Activated CD4-positive, alpha-beta T cell treated with anti-CD3 and anti-CD28 coated beads, Interleukin-2, amount 50 U/mL, for 48 hours (primary cell): ENCODE results near the gene ADTRP.

ENCODE experiments used
- DNase-seq, 2 experiments: peaks; one replicate each; pipeline ENCODE4 v3.0.0-alpha.2; 2020

The ADTRP gene

DNA sequence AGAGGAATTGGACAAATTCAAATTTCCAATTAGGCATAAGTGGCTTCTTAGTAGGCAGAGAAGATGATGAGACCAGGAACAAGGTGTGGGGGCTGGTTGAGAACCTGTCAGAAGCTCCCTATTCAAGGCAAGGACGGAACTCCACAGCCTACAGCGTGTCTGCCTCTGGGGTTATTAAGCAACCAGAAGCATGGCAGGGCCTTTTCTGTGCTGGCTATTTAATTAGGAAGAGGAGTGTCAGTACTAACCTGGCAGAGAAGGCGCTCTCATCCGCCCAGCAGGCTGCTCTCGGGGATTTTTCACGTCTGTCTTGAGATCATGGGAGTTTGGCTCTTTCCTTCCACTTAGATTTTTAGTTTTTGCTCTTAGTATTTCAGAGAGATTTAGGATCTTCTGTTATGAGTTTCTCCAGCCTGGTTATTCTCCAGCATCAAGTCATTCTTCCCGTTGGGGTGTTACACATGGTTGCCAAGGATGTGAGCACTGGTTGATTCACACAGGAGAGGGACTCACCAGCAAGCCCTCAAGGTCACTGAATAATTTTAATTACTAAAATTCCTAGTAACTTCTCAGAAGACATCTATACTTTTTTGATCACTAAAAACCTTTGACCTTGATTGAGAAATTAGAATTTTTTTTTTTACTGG is 23.9 kb downstream of the ADTRP start:
- DNase-seq: no peak

DNA sequence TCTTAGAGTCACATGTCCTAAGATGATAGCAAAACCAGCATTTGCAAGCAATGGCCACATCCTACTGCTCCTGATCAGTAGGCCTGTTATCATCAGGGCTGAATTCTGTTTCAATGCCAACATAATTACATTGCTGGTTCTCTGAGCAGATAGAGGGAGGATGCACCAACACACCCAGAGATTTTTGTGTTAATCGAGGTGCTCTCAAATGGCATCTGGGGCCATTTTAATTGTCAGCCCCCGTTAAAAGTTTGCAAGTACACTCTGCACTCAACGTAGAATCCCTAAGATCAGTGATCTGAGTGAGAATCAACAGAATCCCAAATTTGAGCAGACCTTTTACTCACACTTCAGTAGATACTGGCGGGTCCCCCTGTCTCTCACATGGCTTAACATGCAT is 24.8 kb downstream of the ADTRP start:
- no peak for DNase-seq

GRCh38 chr6:11752360-11752759 is 26.2 kb downstream of the ADTRP start:
- no peak for DNase-seq

DNA sequence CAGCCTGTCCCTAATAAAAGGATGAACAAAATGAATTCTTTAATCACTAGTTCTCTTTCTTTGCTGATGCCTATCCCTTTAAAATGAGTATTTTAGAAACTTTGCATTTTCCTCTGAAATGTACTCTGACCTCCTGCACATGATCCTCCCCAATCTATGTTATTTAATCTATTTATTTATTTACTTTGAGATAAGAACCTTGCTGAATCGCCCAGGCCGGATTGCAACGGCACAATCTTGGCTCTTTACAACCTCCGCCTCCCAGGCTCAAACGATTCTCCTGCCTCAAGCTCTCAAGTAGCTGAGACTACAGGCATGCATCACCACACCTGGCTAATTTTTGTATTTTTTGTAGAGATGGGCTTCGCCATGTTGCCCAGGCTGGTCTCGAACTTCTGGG is 27.9 kb downstream of the ADTRP start:
- no peak for DNase-seq

- DNase-seq: no peak
These were observed 29.9 kb downstream of the ADTRP start for GRCh38 chr6:11748591-11749210.

- no peak for DNase-seq
These were observed 31.6 kb downstream of the ADTRP start for GRCh38 chr6:11747021-11747420.

GRCh38 chr6:11744753-11745152 is 33.9 kb downstream of the ADTRP start:
- DNase-seq: no peak

GRCh38 chr6:11744101-11744500 is 34.5 kb downstream of the ADTRP start:
- no peak for DNase-seq

DNA sequence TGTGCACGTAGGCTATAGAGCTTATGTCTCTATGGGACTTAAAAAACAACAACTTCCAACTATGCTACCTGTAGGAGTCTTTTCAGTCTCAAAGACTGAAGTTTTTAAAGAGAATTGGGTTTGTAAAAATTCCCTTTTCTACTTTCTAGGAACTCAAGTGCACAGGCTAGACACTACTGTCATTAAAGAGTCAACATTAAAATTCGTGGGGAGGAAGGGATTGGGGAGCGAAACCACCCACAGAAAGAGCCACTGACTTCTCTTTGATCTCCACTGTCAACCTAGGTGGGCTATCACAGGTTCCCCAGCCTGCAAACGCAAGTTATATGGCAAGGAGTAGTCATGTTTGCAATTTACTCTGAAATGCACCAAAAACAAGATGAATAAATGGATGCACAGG is 37.7 kb downstream of the ADTRP start:
- no peak for DNase-seq

DNA sequence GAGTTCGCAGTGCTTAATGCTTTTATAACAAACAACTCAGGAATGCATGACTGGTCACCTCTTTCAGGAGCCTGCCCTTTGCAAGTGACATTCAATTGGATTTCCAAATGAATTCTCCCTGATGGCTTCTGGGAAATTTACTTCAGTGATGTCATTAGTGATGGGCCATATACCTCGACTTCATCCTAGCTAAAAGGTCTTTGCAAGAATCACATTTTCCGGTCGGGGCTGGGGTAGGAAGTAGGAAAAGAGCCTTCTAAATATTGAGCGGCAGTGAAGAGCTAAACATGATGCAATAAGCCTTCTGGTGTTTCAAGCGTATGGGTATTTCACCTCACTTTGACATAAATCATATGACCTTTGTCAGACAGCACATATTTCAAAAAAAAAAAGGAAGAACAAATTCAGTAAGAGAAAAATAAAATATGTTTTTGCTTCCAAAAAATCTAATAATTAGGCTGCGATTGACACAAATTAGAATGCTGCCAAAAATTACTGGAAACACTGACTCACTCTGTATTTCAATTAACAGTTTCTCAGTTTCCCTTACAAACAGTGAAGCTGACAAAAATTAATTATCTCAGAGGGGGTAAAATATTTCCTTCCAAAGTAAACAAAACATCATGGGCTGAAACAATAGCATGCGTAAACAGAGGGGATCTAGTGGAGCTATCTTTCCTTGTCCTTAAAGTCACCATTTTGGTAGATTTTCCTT is 39.8 kb downstream of the ADTRP start:
- no peak for DNase-seq

DNA sequence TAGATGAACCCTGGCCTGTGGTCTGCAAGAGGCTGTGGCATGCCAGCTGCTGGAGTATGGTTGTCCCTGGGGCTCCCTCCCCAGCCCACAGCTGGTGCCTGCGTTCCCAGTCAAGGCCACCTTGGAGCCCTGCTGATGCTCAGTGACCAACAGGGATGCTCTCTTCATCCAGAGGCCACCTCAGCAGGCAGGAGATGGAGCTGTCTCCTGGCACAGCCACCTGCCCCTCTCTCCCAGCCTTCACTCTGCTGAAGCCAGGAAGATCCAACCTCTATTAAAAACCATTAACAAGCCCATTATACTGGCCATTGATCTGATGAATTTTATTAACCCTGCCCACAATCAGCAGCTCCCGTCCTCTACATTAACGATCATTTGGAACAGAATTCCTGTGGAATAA is 40.4 kb downstream of the ADTRP start:
- DNase-seq: no peak

DNA sequence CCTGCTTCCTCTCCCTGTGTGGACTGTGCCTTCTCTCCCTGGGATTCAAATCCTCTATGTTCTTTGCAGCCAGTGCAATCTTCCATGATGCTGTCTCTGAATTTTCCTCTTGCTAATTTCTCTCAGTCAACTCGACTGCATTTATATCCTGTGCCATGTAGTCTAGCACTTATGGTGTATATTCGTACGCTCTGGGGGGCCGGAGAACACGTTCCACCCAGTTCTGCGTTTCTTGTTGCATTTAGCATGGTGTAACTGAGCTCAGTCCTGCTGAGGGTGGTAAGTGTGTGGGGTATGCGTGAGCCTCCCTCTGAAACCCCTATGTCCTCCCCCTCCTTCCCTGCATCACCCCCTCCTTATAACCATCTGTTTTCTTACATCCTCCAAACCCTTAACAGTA is 42.0 kb downstream of the ADTRP start:
- no peak for DNase-seq

GRCh38 chr6:11734861-11735613 is 43.6 kb downstream of the ADTRP start:
- DNase-seq: no peak

- peak; percentile 70 to 79 for DNase-seq
These were observed 46.5 kb downstream of the ADTRP start for GRCh38 chr6:11732036-11732631.

DNA sequence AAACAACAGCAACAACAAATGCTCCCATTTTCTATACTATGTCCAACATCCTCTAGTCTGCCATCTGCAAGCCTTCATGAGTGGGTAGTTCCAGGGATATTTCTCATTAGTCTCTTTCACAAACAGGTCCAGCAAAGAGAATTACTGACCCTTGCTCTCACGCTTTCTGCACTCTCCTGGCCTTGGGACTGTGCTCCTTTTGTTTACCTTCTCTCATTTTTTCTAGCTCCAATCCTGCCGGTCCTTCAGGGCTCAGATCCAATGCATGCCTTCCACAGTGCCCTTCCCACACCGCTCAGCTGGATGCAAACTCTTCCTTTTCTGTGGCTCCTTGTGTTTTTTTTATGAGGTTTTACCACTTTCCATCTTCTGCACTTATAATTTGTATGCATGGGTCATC is 47.2 kb downstream of the ADTRP start:
- DNase-seq: no peak

DNA sequence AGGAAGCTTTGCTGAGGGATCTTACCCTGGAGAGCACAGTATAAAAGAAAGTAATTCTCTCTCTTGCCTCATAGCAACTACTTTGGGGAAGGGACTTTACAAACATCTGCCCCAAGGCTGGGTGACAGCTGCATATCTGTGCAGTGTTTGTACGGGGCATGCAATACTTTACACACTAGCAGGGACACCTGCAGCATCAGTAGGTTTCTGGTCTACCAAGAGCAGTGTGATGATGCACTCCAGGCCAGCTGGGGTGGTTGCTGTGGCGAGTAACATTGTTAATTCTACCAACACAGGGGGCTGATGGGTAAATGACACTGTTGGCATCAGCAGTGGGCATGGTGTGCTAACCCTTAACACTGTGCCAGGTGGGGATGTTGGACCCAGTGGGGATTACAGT is 48.0 kb downstream of the ADTRP start:
- peak; percentile 50 to 54 for DNase-seq

- peak; percentile 57 to 69 for DNase-seq
These were observed 49.5 kb downstream of the ADTRP start for GRCh38 chr6:11729076-11729475.

DNA sequence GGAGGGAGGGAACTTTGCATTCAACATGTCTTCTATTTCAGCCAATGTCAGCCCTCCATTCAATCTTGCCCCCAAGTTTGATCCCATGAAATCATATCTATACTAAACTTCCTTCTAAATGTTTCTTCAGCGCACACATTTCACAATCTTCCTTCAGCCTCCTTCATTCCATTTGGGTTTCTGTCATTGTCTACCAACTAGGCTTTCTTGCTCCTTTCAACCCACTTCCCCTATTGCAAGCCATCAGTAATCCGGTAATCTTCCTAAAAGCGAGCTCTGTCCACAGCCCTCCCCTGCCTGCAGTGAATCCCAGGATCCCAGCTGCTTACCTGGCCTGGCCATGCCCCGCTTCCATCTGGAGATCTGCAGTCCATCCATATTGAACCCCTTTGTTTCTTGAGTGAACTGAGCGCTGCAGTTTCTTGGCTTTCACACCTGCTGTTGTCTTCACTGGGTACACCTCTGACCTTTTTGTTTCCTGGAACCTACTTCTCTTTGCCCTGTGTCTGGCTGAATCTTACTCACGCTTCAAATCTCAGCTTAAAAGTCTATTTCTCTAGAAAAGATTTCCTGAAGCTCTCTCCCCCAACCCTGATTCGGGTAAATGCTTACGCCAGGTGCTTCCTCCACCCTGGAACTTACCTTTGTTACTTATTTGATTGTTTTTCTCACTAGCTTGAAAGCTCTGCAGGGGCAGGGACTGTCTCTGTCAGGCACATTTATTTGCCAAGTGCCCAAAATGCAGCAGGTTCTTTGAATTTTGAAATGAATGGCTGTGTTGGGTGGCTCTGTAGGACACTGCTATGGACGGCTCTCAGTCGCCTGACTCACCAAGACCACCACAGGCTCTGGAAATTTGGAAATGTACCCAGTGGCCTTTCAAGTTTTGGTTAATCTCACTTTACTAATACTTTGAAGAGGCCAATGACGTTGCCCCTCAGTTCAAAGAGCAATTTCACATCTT is 50.3 kb downstream of the ADTRP start:
- DNase-seq: peak; percentile 26 to 45

GRCh38 chr6:11727346-11727997 is 51.1 kb downstream of the ADTRP start:
- no peak for DNase-seq

DNA sequence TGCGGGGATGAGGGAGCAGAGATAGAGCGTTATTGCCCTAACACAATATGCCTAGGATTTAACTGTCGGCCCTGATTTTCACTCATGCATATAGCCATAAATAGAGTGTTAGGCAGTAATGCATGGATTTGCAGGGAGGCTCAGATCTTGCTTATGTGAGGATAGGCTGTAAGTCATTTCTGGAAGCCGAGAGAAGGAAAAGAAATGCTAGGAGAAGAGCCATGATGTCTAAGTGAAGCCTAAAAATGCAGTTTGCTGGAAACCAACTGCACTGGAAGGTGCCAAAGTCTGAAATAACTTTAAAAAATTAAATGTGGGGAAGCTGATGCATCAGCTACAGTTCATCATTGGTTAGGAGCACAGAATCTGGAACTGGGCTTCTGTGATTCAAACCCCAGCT is 54.3 kb downstream of the ADTRP start:
- DNase-seq: no peak
